Measurements from ENCODE around the gene EPHA7. TPM values are rescaled to one million over a fixed set of nuclear protein-coding genes. Genes with fewer than 3 reads are reported as not detected.

The EPHA7 gene
- polyA plus RNA-seq, 1 donor (not counting 4 experiments of a cell fraction or from before 2014, with no cell fraction given): not detected

DNA sequence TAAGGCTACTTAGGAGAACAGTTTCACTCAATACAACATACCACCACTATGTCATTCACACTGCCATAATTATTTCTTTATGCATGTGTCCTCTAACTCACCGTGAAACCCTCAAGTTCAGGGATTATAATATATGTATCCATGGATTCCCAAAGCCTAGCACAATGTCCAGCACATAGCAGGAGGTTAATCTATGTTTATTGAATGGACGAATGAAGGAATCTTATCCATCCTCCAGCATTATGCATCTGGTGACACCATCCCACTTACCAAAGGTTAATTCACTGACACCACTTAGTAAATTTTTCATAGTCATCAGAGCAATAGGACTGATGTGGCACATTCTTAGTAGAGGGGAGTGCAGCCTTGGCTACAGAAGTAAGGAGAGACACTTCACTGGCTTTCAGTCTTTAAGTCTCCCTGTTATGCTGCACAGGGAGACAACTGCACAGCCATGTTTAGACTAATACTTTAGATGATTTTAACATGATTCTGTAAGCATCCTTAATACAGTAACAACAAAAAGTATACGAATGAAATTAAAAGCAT, 49.7 kb downstream of the EPHA7 start:
- FAIRE-seq: no peak
- Histone ChIP-seq H3K4me2 (ENCODE audit: control insufficient read depth, extremely low read depth, insufficient read depth, low read depth, low read length) (no peak overlapping the region), H3K9me3 (ENCODE audit: control insufficient read depth, low read depth, low read length) (no peaks in the 10 kb centered on the region), H3K36me3 (ENCODE audit: control insufficient read depth in 2 of 2, extremely low read depth in 1 of 2, insufficient read depth in 2 of 2, low read length in 2 of 2) (no peaks in the 10 kb centered on the region), H3K4me1 (ENCODE audit: control insufficient read depth, extremely low read depth, insufficient read depth, low read length) (no peaks in the 10 kb centered on the region), H3K9me1 (ENCODE audit: control insufficient read depth, extremely low read depth, insufficient read depth, low read length) (no peaks in the 10 kb centered on the region), H4K20me1 (ENCODE audit: control insufficient read depth, extremely low read depth, insufficient read depth, low read length) (no peaks in the 10 kb centered on the region), H3K4me3 (ENCODE audit: control insufficient read depth in 2 of 3, extremely low read depth in 1 of 3, insufficient read depth in 2 of 3, low read depth in 1 of 3, low read length in 3 of 3) (no peak overlapping the region), H3K27ac (ENCODE audit: control insufficient read depth, insufficient read depth, low read length) (no peak overlapping the region), H3K79me2 (ENCODE audit: control insufficient read depth, insufficient read depth, low read length) (no peaks in the 10 kb centered on the region), H2AFZ (ENCODE audit: control insufficient read depth, low read length) (no peak overlapping the region), H3K9ac (ENCODE audit: control insufficient read depth, extremely low read depth, insufficient read depth, low read length) (no peak overlapping the region), H3K27me3 (ENCODE audit: control insufficient read depth, extremely low read depth, insufficient read depth, low read length) (no peaks in the 10 kb centered on the region)
- dilution Hi-C loops (cut with MboI; ENCODE audit: extremely low pct_ligation_motif_present, low sequenced_read_pairs): no loop called here
- no peak for DNase-seq (ENCODE audit: low read depth, low spot score)
- TF ChIP-seq CTCF (optimal IDR thresholded peaks at IDR 0.05 in 1 of 3, IDR thresholded peaks at IDR 0.05 in 1 of 3, conservative IDR thresholded peaks at IDR 0.05 in 1 of 3; ENCODE audit: extremely low read depth in 1 of 3, insufficient read depth in 2 of 3, low read length in 3 of 3) (no peak), EZH2 (IDR thresholded peaks at IDR 0.05; ENCODE audit: low read length) (no peak)

- TF ChIP-seq EZH2 (IDR thresholded peaks at IDR 0.05; ENCODE audit: low read length) (no peak), CTCF (optimal IDR thresholded peaks at IDR 0.05 in 1 of 3, IDR thresholded peaks at IDR 0.05 in 1 of 3, conservative IDR thresholded peaks at IDR 0.05 in 1 of 3; ENCODE audit: extremely low read depth in 1 of 3, insufficient read depth in 2 of 3, low read length in 3 of 3) (no peak)
These were observed 52.9 kb downstream of the EPHA7 start for GRCh38 chr6:93366506-93366905.

More at GRCh38 chr6:93366506-93366905, 52.9 kb downstream of the EPHA7 start:
- no peaks in the 10 kb centered on the region for H3K79me2 ChIP-seq (ENCODE audit: control insufficient read depth, insufficient read depth, low read length)
- no peak overlapping the region for H3K9ac ChIP-seq (ENCODE audit: control insufficient read depth, extremely low read depth, insufficient read depth, low read length)
- no peak overlapping the region for H3K27ac ChIP-seq (ENCODE audit: control insufficient read depth, insufficient read depth, low read length)
- dilution Hi-C loops (cut with MboI; ENCODE audit: extremely low pct_ligation_motif_present, low sequenced_read_pairs): no loop called here
- H3K4me1 ChIP-seq (ENCODE audit: control insufficient read depth, extremely low read depth, insufficient read depth, low read length): no peaks in the 10 kb centered on the region
- no peaks in the 10 kb centered on the region for H3K9me3 ChIP-seq (ENCODE audit: control insufficient read depth, low read depth, low read length)
- no peaks in the 10 kb centered on the region for H3K27me3 ChIP-seq (ENCODE audit: control insufficient read depth, extremely low read depth, insufficient read depth, low read length)
- no peaks in the 10 kb centered on the region for H3K9me1 ChIP-seq (ENCODE audit: control insufficient read depth, extremely low read depth, insufficient read depth, low read length)
- H2AFZ ChIP-seq (ENCODE audit: control insufficient read depth, low read length): no peak overlapping the region
- H3K4me2 ChIP-seq (ENCODE audit: control insufficient read depth, extremely low read depth, insufficient read depth, low read depth, low read length): no peak overlapping the region
- no peak for DNase-seq (ENCODE audit: low read depth, low spot score)
- H3K4me3 ChIP-seq (ENCODE audit: control insufficient read depth in 2 of 3, extremely low read depth in 1 of 3, insufficient read depth in 2 of 3, low read depth in 1 of 3, low read length in 3 of 3): no peak overlapping the region
- no peaks in the 10 kb centered on the region for H4K20me1 ChIP-seq (ENCODE audit: control insufficient read depth, extremely low read depth, insufficient read depth, low read length)
- FAIRE-seq: no peak
- H3K36me3 ChIP-seq (ENCODE audit: control insufficient read depth in 2 of 2, extremely low read depth in 1 of 2, insufficient read depth in 2 of 2, low read length in 2 of 2): no peaks in the 10 kb centered on the region

Data from keratinocyte (primary cell).